Airway epithelial cell (primary cell): ENCODE data around the gene SMCP. TPM values are rescaled to one million over a fixed set of nuclear protein-coding genes. Genes with fewer than 3 reads are reported as not detected.

Source experiments
- total RNA-seq: library from RNA; depleted of rRNA; stranded (reverse); fragments of >200 nt; gene quantifications from 2 replicates; pipeline ENCODE4 v1.2.3, GENCODE V29; 2015

Gene SMCP, protein sequence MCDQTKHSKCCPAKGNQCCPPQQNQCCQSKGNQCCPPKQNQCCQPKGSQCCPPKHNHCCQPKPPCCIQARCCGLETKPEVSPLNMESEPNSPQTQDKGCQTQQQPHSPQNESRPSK
- total RNA-seq = not detected in 2 replicates

DNA sequence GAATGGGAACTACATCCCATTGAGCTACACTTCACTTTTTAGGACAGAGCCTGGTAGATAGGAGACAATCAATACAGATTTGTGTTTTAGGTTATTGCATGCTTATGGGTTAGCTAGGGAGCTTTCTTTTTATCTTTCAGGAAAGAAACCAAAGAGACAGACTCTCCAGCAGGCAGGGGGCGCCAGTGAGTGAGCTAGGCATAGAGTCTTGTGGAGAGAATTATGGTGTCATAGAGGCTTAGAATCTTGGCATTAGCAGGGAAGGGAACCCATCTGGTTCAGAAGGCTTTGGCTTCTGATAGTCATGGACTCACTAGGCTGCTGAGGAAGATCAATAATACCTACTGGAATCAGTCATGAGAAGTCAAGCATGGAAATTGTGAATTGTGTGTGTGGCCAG is at the start of gene SMCP:
SMCP (plus strand) TSS at position 281 of the 400 bp plus-strand sequence. CDS start 6,101 bp downstream, outside the sequence.

DNA sequence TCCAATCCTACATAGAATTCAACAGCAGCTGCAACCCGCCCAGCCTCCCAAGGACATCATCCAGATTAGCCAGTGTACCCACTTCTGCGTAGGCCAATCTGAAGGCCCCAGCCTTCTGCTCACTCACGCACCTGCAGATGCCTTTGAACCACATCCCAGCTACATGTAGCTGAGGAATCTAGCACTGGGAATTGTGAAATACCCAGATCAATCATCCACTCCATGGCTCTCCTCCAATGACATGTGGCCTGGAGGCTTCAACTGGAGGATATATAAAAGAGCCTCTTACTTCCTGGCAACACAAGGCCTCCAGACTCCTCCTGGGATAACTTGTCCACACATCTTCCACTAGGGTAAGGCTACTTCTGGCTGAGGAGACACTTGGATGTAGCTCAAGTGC is 35.6 kb upstream of the SMCP start, which contains the start of gene LCE6A:
LCE6A (plus strand) TSS at position 301 of the 400 bp plus-strand sequence. CDS start 665 bp downstream, outside the sequence.

DNA sequence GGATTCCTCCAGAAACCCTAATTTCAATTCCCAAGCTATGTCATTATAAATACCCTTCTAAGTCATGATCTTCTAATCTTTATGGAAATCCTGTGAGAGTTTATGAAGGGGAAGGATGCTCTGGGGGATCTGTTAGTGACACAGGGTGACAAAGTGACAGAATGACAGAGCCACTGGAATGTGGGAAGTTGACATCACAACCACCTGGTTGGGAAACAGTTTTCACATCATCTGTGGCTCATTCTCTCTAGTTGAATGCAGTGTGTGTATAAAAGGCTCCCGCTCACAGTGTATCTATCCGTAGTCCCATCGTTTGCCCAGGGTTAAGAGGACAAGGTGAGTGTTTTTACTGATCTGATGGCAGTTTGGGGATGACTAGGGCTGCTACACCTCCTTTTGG is 18.4 kb upstream of the SMCP start, which contains the start of gene LCE7A:
LCE7A (plus strand) TSS at position 301 of the 400 bp plus-strand sequence. CDS start 702 bp downstream, outside the sequence.

DNA sequence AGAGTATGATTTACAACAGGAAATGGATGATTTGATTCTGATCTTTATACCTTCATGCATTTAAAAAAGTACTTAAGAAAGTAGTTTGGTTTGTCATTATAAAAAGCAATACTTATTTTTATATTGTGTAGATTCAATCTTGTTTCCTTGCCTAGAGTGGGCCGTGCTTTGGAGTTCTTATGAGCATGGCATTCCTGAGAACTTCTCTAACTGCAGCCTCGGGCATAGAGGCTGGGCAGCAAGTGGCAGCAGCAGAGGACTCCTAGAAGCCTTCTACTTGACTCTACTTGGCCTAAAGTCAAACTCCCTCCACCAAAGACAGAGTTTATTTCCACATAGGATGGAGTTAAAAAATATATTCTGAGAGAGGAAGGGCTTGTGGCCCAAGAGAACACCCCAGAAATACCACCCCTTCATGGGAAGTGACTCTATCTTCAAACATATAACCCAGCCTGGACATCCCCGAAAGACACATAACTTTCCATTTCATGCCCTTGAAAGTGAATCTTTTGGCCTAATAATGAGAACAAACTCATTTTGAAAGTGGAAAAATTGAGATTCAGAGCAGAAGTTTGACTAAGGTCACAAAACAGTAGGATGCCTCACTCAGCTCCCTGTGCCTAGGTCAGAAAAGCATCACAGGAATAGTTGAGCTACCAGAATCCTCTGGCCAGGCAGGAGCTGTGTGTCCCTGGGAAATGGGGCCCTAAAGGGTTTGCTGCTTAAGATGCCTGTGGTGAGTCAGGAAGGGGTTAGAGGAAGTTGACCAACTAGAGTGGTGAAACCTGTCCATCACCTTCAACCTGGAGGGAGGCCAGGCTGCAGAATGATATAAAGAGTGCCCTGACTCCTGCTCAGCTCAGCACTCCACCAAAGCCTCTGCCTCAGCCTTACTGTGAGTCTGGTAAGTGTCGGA is 29.8 kb downstream of the SMCP start, which contains the start of gene IVL:
IVL (plus strand) TSS at position 861 of the 916 bp plus-strand sequence. CDS start 1,252 bp downstream, outside the sequence.

Other genes with a start within 250 kb of the SMCP start
- gene LCE2D, start 214.9 kb upstream of the SMCP start, total RNA-seq = not detected in 2 replicates
- gene LCE2C, start 203.0 kb upstream of the SMCP start, total RNA-seq = not detected in 2 replicates
- not detected in 2 replicates for gene LCE2B, start 192.2 kb upstream of the SMCP start, total RNA-seq
- gene LCE2A, start 180.0 kb upstream of the SMCP start, total RNA-seq = not detected in 2 replicates
- not detected in 2 replicates for gene LCE4A, start 170.2 kb upstream of the SMCP start, total RNA-seq
- gene KPRP, start 120.3 kb upstream of the SMCP start, total RNA-seq = not detected in 2 replicates
- gene LCE1F, start 103.2 kb upstream of the SMCP start, total RNA-seq = not detected in 2 replicates
- gene LCE1E, start 92.1 kb upstream of the SMCP start, total RNA-seq = 0.37 TPM in 1 of 2 replicates, not detected in the other
- gene LCE1D, start 81.6 kb upstream of the SMCP start, total RNA-seq = not detected in 2 replicates
- gene LCE1C, start 71.7 kb upstream of the SMCP start, total RNA-seq = not detected in 2 replicates
- not detected in 2 replicates for gene LCE1B, start 66.4 kb upstream of the SMCP start, total RNA-seq
- not detected in 2 replicates for gene LCE1A, start 50.8 kb upstream of the SMCP start, total RNA-seq
- gene LCE6A, start 35.5 kb upstream of the SMCP start, total RNA-seq = not detected in 2 replicates
- gene LCE7A, start 18.3 kb upstream of the SMCP start, total RNA-seq = not detected in 2 replicates
- 46.3 and 60.1 TPM in 2 replicates for gene IVL, start 30.2 kb downstream of the SMCP start, total RNA-seq
- gene SPRR5, start 68.9 kb downstream of the SMCP start, total RNA-seq = 0.71 TPM in 1 of 2 replicates, not detected in the other
- not detected in 2 replicates for gene SPRR4, start 92.3 kb downstream of the SMCP start, total RNA-seq
- gene SPRR1A, start 105.8 kb downstream of the SMCP start, total RNA-seq = 83.3 and 172 TPM in 2 replicates
- gene SPRR3, start 123.4 kb downstream of the SMCP start, total RNA-seq = 286 and 324 TPM in 2 replicates
- 1,378 and 2,304 TPM in 2 replicates for gene SPRR1B, start 152.9 kb downstream of the SMCP start, total RNA-seq
- 14.5 and 17.9 TPM in 2 replicates for gene SPRR2D, start 162.8 kb downstream of the SMCP start, total RNA-seq
- gene SPRR2A, start 179.2 kb downstream of the SMCP start, total RNA-seq = 8.3 and 8.4 TPM in 2 replicates
- not detected in 2 replicates for gene SPRR2B, start 193.3 kb downstream of the SMCP start, total RNA-seq
- gene SPRR2E, start 216.2 kb downstream of the SMCP start, total RNA-seq = 5.4 and 6.5 TPM in 2 replicates
- 0.28 TPM in 1 of 2 replicates, not detected in the other for gene SPRR2F, start 235.2 kb downstream of the SMCP start, total RNA-seq